Esophagus muscularis mucosa (tissue), 4 donors: ENCODE measurements around the gene TENM4.

Source experiments
- EP300 ChIP-seq: sonication (generic); formaldehyde crosslinking; IDR thresholded peaks from one replicate; pipeline ENCODE4 v1.6.1; 2017; ENCODE audit warnings: antibody characterized with exemption
- POLR2A ChIP-seq: fragments of 450-650 bp; IDR thresholded peaks from one replicate; pipeline ENCODE4 v1.6.1; 2017; ENCODE audit warnings: antibody characterized with exemption, moderate library complexity, mild to moderate bottlenecking, low read depth
- POLR2AphosphoS5 ChIP-seq, 2 donors: sonication (generic); formaldehyde crosslinking; IDR thresholded peaks; one replicate each; pipeline ENCODE4 v1.6.1; 2017; ENCODE audit warnings: antibody characterized with exemption in 2 of 2
- TF ChIP-seq, protein P1 (sequence below), 3 experiments: fragments of 200-600 bp in 2 of 3; fragments of 450-650 bp in 1 of 3; sonication (generic) in 2 of 3; IDR thresholded peaks; one replicate each; pipeline ENCODE4 v1.5.1; 2017 to 2019; ENCODE audit warnings: antibody characterized with exemption in 3 of 3, mild to moderate bottlenecking in 2 of 3, moderate library complexity in 1 of 3

DNA sequence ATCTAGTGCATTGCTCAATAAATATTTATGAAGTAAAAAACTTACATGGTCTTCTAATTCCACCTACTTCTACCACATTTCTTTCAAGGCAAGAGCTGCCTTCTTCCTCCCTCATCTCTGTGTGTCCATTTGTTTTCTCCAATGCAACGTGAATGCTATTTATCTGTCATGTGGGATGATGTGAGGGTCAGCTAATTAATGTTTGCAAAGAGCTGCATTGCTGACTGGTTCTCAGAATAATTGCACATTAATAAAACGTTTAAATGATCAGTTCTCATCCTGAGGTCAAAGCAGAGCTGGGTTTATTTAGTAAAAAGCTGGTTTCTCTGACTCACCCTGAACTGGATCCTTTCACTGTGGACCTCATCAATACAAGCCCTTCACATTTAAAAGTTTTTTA lies 8.7 kb downstream of the TENM4 start:
- TF ChIP-seq, protein P1, sequence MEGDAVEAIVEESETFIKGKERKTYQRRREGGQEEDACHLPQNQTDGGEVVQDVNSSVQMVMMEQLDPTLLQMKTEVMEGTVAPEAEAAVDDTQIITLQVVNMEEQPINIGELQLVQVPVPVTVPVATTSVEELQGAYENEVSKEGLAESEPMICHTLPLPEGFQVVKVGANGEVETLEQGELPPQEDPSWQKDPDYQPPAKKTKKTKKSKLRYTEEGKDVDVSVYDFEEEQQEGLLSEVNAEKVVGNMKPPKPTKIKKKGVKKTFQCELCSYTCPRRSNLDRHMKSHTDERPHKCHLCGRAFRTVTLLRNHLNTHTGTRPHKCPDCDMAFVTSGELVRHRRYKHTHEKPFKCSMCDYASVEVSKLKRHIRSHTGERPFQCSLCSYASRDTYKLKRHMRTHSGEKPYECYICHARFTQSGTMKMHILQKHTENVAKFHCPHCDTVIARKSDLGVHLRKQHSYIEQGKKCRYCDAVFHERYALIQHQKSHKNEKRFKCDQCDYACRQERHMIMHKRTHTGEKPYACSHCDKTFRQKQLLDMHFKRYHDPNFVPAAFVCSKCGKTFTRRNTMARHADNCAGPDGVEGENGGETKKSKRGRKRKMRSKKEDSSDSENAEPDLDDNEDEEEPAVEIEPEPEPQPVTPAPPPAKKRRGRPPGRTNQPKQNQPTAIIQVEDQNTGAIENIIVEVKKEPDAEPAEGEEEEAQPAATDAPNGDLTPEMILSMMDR (IDR thresholded peaks at IDR 0.05) = no peak
- TF ChIP-seq POLR2AphosphoS5 (IDR thresholded peaks at IDR 0.05) = no peak
- no peak for TF ChIP-seq POLR2A
- no peak for TF ChIP-seq EP300
